SK-N-SH treated with all-trans-retinoic acid at 6 μM for 48 hours (cell line): Measurements from ENCODE around the gene GPR37L1.

Experiments used
- BACH2 ChIP-seq: fragments of 250-450 bp; sonication (Bioruptor Pico); IDR thresholded peaks from 2 replicates; pipeline ENCODE4 v1.9.0; 2021; ENCODE audit warnings: mild to moderate bottlenecking, borderline replicate concordance
- ESRRG ChIP-seq: fragments of 250-450 bp; sonication (Bioruptor Pico); IDR thresholded peaks from 2 replicates; pipeline ENCODE4 v1.6.1; 2021; ENCODE audit warnings: mild to moderate bottlenecking
- ISL1 ChIP-seq: fragments of 250-450 bp; sonication (Bioruptor Pico); IDR thresholded peaks from 2 replicates; pipeline ENCODE4 v2.1.2; 2022; ENCODE audit warnings: mild to moderate bottlenecking, moderate library complexity
- TOX ChIP-seq: fragments of 250-450 bp; sonication (Bioruptor Pico); IDR thresholded peaks from 2 replicates; pipeline ENCODE4 v1.8.0; 2021; ENCODE audit warnings: mild to moderate bottlenecking, moderate library complexity, borderline replicate concordance
- ZC3H10 ChIP-seq: fragments of 250-450 bp; sonication (Bioruptor Pico); IDR thresholded peaks from 2 replicates; pipeline ENCODE4 v1.5.1; 2021; ENCODE audit warnings: mild to moderate bottlenecking, moderate library complexity
- ZFP30 ChIP-seq: fragments of 450-650 bp; formaldehyde crosslinking; IDR thresholded peaks from 2 replicates; pipeline ENCODE4 v1.5.0; 2022; ENCODE audit warnings: mild to moderate bottlenecking, moderate library complexity
- TF ChIP-seq, protein P1 (sequence below): fragments of 250-450 bp; sonication (Bioruptor Pico); IDR thresholded peaks from 2 replicates; pipeline ENCODE4 v1.5.0; 2020; ENCODE audit warnings: mild to moderate bottlenecking, moderate library complexity
- TF ChIP-seq, protein P2 (sequence below): fragments of 250-450 bp; sonication (Bioruptor Pico); IDR thresholded peaks from 2 replicates; pipeline ENCODE4 v1.8.0; 2020; ENCODE audit warnings: mild to moderate bottlenecking, moderate library complexity, borderline replicate concordance
- TF ChIP-seq, protein P3 (sequence below): fragments of 250-450 bp; sonication (Bioruptor Pico); IDR thresholded peaks from 2 replicates; pipeline ENCODE4 v1.5.1; 2020; ENCODE audit warnings: low read depth, mild to moderate bottlenecking, moderate library complexity

DNA sequence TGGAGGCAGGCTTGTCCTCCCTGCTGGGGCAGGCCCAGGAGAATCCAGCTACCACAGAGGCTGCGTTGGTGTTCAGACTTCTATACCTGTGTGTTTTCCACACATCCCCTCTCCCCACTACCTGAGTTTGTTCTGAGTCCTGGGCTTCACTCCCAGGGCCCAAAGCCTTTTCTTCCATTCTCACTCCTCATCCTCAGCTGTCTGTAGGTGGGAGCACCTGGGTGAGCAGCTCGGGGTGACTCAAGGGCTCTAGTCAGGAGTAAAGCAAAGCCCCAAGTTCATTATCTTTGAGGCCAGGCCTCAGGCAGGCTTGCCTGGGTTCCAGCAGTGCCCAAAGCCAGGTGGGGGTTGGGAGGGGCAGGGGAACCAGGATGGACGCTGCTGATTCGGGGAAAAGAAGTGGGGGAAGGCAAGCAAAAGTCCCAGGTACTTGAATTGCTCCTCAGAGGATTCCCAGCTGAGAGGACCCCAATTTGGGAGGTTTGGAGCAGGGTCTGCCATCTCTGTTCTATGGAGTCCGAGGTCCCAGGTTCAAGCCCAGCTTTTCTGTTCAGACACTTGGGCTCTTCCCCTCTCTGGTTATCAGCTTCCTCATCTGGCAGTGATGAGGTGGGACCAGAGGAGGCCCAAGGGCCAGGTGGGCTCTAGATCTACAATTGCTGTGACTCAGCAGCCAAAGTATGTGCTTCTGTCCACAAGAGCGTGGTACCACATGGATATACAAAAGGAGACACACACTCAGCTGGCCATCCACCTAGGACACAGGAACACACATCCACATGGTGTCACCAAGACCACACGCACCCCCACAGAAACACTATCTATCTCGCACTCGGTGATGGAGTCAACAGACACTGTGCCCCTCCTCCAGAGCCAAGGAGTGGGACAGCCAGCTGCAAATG, 43.5 kb downstream of the GPR37L1 start:
- TF ChIP-seq, protein P1, sequence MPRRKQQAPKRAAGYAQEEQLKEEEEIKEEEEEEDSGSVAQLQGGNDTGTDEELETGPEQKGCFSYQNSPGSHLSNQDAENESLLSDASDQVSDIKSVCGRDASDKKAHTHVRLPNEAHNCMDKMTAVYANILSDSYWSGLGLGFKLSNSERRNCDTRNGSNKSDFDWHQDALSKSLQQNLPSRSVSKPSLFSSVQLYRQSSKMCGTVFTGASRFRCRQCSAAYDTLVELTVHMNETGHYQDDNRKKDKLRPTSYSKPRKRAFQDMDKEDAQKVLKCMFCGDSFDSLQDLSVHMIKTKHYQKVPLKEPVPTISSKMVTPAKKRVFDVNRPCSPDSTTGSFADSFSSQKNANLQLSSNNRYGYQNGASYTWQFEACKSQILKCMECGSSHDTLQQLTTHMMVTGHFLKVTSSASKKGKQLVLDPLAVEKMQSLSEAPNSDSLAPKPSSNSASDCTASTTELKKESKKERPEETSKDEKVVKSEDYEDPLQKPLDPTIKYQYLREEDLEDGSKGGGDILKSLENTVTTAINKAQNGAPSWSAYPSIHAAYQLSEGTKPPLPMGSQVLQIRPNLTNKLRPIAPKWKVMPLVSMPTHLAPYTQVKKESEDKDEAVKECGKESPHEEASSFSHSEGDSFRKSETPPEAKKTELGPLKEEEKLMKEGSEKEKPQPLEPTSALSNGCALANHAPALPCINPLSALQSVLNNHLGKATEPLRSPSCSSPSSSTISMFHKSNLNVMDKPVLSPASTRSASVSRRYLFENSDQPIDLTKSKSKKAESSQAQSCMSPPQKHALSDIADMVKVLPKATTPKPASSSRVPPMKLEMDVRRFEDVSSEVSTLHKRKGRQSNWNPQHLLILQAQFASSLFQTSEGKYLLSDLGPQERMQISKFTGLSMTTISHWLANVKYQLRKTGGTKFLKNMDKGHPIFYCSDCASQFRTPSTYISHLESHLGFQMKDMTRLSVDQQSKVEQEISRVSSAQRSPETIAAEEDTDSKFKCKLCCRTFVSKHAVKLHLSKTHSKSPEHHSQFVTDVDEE (CRISPR knock-in tag) = no peak
- TF ChIP-seq TOX (CRISPR knock-in tag) (no peak), ZC3H10 (CRISPR knock-in tag) (no peak), ZFP30 (CRISPR knock-in tag) (no peak), BACH2 (no peak), ISL1 (CRISPR knock-in tag) (no peak), ESRRG (CRISPR knock-in tag) (no peak)
- TF ChIP-seq, protein P2, sequence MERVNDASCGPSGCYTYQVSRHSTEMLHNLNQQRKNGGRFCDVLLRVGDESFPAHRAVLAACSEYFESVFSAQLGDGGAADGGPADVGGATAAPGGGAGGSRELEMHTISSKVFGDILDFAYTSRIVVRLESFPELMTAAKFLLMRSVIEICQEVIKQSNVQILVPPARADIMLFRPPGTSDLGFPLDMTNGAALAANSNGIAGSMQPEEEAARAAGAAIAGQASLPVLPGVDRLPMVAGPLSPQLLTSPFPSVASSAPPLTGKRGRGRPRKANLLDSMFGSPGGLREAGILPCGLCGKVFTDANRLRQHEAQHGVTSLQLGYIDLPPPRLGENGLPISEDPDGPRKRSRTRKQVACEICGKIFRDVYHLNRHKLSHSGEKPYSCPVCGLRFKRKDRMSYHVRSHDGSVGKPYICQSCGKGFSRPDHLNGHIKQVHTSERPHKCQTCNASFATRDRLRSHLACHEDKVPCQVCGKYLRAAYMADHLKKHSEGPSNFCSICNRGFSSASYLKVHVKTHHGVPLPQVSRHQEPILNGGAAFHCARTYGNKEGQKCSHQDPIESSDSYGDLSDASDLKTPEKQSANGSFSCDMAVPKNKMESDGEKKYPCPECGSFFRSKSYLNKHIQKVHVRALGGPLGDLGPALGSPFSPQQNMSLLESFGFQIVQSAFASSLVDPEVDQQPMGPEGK (CRISPR knock-in tag) = no peak
- TF ChIP-seq, protein P3, sequence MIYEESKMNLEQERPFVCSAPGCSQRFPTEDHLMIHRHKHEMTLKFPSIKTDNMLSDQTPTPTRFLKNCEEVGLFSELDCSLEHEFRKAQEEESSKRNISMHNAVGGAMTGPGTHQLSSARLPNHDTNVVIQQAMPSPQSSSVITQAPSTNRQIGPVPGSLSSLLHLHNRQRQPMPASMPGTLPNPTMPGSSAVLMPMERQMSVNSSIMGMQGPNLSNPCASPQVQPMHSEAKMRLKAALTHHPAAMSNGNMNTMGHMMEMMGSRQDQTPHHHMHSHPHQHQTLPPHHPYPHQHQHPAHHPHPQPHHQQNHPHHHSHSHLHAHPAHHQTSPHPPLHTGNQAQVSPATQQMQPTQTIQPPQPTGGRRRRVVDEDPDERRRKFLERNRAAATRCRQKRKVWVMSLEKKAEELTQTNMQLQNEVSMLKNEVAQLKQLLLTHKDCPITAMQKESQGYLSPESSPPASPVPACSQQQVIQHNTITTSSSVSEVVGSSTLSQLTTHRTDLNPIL (CRISPR knock-in tag) = no peak
